Measurements from ENCODE around the gene C1orf115.

Gene C1orf115

DNA sequence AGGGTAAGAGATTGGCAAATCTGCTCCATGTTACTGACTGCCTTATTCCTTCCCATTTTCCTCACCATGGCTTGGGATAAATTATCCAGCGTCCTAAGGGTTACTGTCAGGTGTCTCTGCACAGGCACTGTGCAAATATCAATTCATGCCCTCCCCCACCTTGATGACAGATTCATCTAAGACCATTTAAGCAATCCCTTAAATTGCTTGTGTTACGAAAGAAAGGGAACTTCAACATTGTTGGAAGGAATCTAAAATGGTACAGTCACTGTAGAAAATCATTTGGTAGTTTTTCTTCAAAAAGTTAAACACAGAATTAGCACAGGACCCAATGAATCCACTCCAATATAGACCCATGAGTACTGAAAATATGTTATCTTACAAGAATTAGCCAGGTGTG is 40.3 kb downstream of the C1orf115 start:
- Histone ChIP-seq H3K36me3 (replicated peaks; ENCODE audit: insufficient read depth, low read length) (no peaks in the 10 kb centered on the region), H3K4me2 (ENCODE audit: low read depth, low read length) (no peak overlapping the region), H3F3A (ENCODE audit: insufficient read depth, low read length) (no peaks in the 10 kb centered on the region), H3K9ac (ENCODE audit: low read length) (no peak overlapping the region), H3K9me2 (replicated peaks; ENCODE audit: insufficient read depth, low read length) (no peaks in the 10 kb centered on the region), H3K4me1 (ENCODE audit: low read length) (0 out of 2 replicates have a peak, but pooled peaks cover 9% of the 10 kb centered on the region), H3K4me3 (ENCODE audit: low read length) (no peak overlapping the region), H4K20me1 (ENCODE audit: insufficient read depth, low read length) (no peaks in the 10 kb centered on the region), H3K79me2 (ENCODE audit: low read length) (no peaks in the 10 kb centered on the region), H2AFZ (ENCODE audit: low read length) (no peak overlapping the region), H3K27me3 (replicated peaks; ENCODE audit: insufficient read depth, low read length) (no peaks in the 10 kb centered on the region), H3K9me3 (replicated peaks; ENCODE audit: insufficient read depth, low read length) (no peaks in the 10 kb centered on the region), H3K27ac (ENCODE audit: low read length) (no peak overlapping the region)
- DNase-seq: no peak
- TF ChIP-seq EZH2phosphoT487 (IDR thresholded peaks at IDR 0.05; ENCODE audit: low read length) (no peak), EZH2 (optimal IDR thresholded peaks at IDR 0.05; ENCODE audit: low read depth, low read length) (no peak)
- TF ChIP-seq, protein P1, sequence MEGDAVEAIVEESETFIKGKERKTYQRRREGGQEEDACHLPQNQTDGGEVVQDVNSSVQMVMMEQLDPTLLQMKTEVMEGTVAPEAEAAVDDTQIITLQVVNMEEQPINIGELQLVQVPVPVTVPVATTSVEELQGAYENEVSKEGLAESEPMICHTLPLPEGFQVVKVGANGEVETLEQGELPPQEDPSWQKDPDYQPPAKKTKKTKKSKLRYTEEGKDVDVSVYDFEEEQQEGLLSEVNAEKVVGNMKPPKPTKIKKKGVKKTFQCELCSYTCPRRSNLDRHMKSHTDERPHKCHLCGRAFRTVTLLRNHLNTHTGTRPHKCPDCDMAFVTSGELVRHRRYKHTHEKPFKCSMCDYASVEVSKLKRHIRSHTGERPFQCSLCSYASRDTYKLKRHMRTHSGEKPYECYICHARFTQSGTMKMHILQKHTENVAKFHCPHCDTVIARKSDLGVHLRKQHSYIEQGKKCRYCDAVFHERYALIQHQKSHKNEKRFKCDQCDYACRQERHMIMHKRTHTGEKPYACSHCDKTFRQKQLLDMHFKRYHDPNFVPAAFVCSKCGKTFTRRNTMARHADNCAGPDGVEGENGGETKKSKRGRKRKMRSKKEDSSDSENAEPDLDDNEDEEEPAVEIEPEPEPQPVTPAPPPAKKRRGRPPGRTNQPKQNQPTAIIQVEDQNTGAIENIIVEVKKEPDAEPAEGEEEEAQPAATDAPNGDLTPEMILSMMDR (IDR thresholded peaks at IDR 0.05; ENCODE audit: low read length): no peak

DNA sequence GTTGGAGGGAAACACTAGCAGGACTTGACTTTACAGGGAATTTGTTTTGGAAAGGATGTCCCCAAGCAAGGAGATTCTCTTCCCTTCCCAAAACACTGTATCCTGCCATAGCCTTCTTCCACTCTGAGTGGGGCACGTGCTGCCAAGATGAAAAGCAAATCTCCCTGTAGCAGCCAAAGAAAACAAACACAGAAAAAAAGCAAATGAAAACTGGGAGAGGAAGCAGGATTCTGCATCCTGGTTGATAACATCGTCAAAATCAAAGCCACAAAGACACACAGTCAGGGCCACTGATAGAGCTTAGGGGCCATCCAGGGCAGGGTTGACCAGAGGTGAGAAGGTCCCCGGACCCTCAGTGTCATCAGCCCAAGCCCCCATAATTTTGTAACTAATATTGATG is 42.0 kb downstream of the C1orf115 start:
- no peak overlapping the region for H3K4me3 ChIP-seq (ENCODE audit: low read length)
- no peaks in the 10 kb centered on the region for H3K9me3 ChIP-seq (replicated peaks; ENCODE audit: insufficient read depth, low read length)
- H3K27ac ChIP-seq (ENCODE audit: low read length): no peak overlapping the region
- no peak overlapping the region for H3K9ac ChIP-seq (ENCODE audit: low read length)
- no peaks in the 10 kb centered on the region for H4K20me1 ChIP-seq (ENCODE audit: insufficient read depth, low read length)
- no peaks in the 10 kb centered on the region for H3K9me2 ChIP-seq (replicated peaks; ENCODE audit: insufficient read depth, low read length)
- H3K4me1 ChIP-seq (ENCODE audit: low read length): 0 out of 2 replicates have a peak, but pooled peaks cover 9% of the 10 kb centered on the region
- peak overlapping the region; percentile 78; the same call in 1 of the 2 replicates for H3K4me2 ChIP-seq (ENCODE audit: low read depth, low read length)
- no peaks in the 10 kb centered on the region for H3K27me3 ChIP-seq (replicated peaks; ENCODE audit: insufficient read depth, low read length)
- H2AFZ ChIP-seq (ENCODE audit: low read length): peak overlapping the region; percentile 82
- no peak for DNase-seq
- H3K36me3 ChIP-seq (replicated peaks; ENCODE audit: insufficient read depth, low read length): no peaks in the 10 kb centered on the region
- no peaks in the 10 kb centered on the region for H3F3A ChIP-seq (ENCODE audit: insufficient read depth, low read length)
- TF ChIP-seq, protein P1 (IDR thresholded peaks at IDR 0.05; ENCODE audit: low read length): no peak
- TF ChIP-seq EZH2 (optimal IDR thresholded peaks at IDR 0.05; ENCODE audit: low read depth, low read length) (no peak), EZH2phosphoT487 (IDR thresholded peaks at IDR 0.05; ENCODE audit: low read length) (no peak)
- H3K79me2 ChIP-seq (ENCODE audit: low read length): no peaks in the 10 kb centered on the region

DNA sequence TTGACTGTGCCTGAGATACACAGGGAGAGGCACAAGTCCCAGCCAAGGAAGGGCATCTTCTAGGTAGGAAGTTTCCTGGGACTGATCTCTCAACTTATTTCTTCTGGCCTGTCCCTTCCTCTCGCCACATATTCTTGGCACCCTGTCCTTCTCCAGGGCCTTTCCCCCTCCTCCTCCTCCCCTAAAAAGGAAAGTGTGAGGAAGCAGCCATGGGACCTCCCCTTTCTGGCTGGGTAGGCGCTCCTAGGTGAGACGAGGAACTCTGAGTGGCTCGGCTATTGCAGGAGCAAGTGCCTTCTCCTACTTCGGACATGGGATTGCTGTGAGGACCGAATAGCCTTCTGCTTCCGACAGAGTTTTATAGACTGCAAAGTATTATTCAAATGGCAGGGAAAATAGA is 42.5 kb downstream of the C1orf115 start:
- Histone ChIP-seq H4K20me1 (ENCODE audit: insufficient read depth, low read length) (no peaks in the 10 kb centered on the region), H3F3A (ENCODE audit: insufficient read depth, low read length) (no peaks in the 10 kb centered on the region), H3K9me3 (replicated peaks; ENCODE audit: insufficient read depth, low read length) (no peaks in the 10 kb centered on the region), H3K4me3 (ENCODE audit: low read length) (peak overlapping the region; percentile 54), H3K27me3 (replicated peaks; ENCODE audit: insufficient read depth, low read length) (no peaks in the 10 kb centered on the region), H3K9me2 (replicated peaks; ENCODE audit: insufficient read depth, low read length) (no peaks in the 10 kb centered on the region), H3K4me2 (ENCODE audit: low read depth, low read length) (peak overlapping the region; percentile 78), H3K4me1 (ENCODE audit: low read length) (0 out of 2 replicates have a peak, but pooled peaks cover 9% of the 10 kb centered on the region), H3K79me2 (ENCODE audit: low read length) (no peaks in the 10 kb centered on the region), H3K9ac (ENCODE audit: low read length) (peak overlapping the region; percentile 8; the same call in 1 of the 2 replicates), H3K36me3 (replicated peaks; ENCODE audit: insufficient read depth, low read length) (no peaks in the 10 kb centered on the region), H2AFZ (ENCODE audit: low read length) (peak overlapping the region; percentile 82), H3K27ac (ENCODE audit: low read length) (no peak overlapping the region)
- no peak for DNase-seq
- no peak for TF ChIP-seq EZH2 (optimal IDR thresholded peaks at IDR 0.05; ENCODE audit: low read depth, low read length)
- no peak for TF ChIP-seq EZH2phosphoT487 (IDR thresholded peaks at IDR 0.05; ENCODE audit: low read length)
- TF ChIP-seq, protein P1 (IDR thresholded peaks at IDR 0.05; ENCODE audit: low read length): no peak
